Measurements from ENCODE around the gene GPR34.

The GPR34 gene

GRCh38 chrX:41737065-41737464 lies 48.3 kb downstream of the GPR34 start:
- DNase-seq (ENCODE audit: low read depth), result no peak

GRCh38 chrX:41739871-41740270 lies 51.1 kb downstream of the GPR34 start:
- no peak for DNase-seq (ENCODE audit: low read depth)

Measured in activated gamma-delta T cell treated with anti-CD3 and anti-CD28 coated beads, Interleukin-2, amount 50 U/mL, for 16 hours (primary cell).